Left lung (tissue), 10 donors: Measurements from ENCODE around the gene CORT. TPM values are rescaled to one million over a fixed set of nuclear protein-coding genes. Genes with fewer than 3 reads are reported as not detected.
"Not testable (repeated sequence)": the region's sequence is repeated elsewhere in the genome, so short reads cannot be mapped to it uniquely, and the experiment has no call there.

Source experiments
- ATAC-seq: fragments of 200-7000 bp; cut with Tn5 transposase; one replicate; pipeline ENCODE4 v1.9.1; 2020; ENCODE audit warnings: moderate library complexity
- DNase-seq, 4 donors: peaks; one replicate each; pipeline ENCODE4 v3.0.0-alpha.2; 2013 to 2020
- H3K27ac ChIP-seq, 2 donors: fragments of 200-600 bp; sonication (generic) in 1 of 2; one replicate each; pipeline versions ENCODE4 v1.5.0 to v1.8.0; 2020 to 2021
- H3K27me3 ChIP-seq, 2 donors: fragments of 200-600 bp; sonication (generic) in 1 of 2; one replicate each; pipeline versions ENCODE4 v1.5.0 to v1.8.0; 2020 to 2021
- H3K36me3 ChIP-seq, 2 donors: fragments of 200-600 bp; sonication (generic) in 1 of 2; one replicate each; pipeline versions ENCODE4 v1.5.0 to v1.8.0; 2020 to 2021
- H3K4me1 ChIP-seq, 2 donors: fragments of 200-600 bp; one replicate each; pipeline ENCODE4 v1.8.0; 2021
- H3K4me3 ChIP-seq, 2 donors: fragments of 200-600 bp; sonication (generic) in 1 of 2; one replicate each; pipeline versions ENCODE4 v1.5.0 to v1.8.0; 2020 to 2021; ENCODE audit warnings: mild to moderate bottlenecking in 1 of 2
- H3K9me3 ChIP-seq, 2 donors: fragments of 200-600 bp; sonication (generic) in 1 of 2; one replicate each; pipeline versions ENCODE4 v1.5.0 to v1.8.0; 2020 to 2021
- CTCF ChIP-seq, 2 donors: fragments of 200-600 bp; sonication (generic) in 1 of 2; IDR thresholded peaks; one replicate each; pipeline versions ENCODE4 v1.5.0 to v1.8.0; 2021; ENCODE audit warnings: antibody characterized with exemption in 2 of 2
- intact Hi-C, 2 donors: fragments of 100-400 bp; cut with DNase I; formaldehyde crosslinking; loops; one replicate each; pipeline versions ENCODE4 v1.11.2 to v1.14.2; 2022
- polyA plus RNA-seq, 6 donors: library from polyadenylated mRNA; unstranded; fragments of 120-200 nt; gene quantifications; one replicate each; pipeline ENCODE4 v1.2.1, GENCODE V29; 2013; ENCODE audit not compliant: insufficient read length in 6 of 6
- total RNA-seq, 2 donors: library from RNA; stranded (reverse); fragmentation: NEBNext Ultra II Directional; extraction: Animal tissue kit (Norgen Biotek cat#: 25700); gene quantifications; one replicate each; pipeline ENCODE4 v1.2.1, GENCODE V29; 2021
- donor health status: DM: no; HTN: yes; CAD: no.
- donor health status: DM: no; HTN: no; CAD: no.

CORT gene
- total and polyA plus RNA-seq, 8 donors = 0.37 to 1.9 (median 1.6) TPM

- H3K27me3 ChIP-seq = no peaks in the 10 kb centered on the region
- no peaks in the 10 kb centered on the region for H3K9me3 ChIP-seq
- no peak for TF ChIP-seq CTCF (IDR thresholded peaks at IDR 0.05)
- intact Hi-C loops = no loop called here
- peaks cover 0 to 41% of the 10 kb centered on the region in 2 donors for H3K4me1 ChIP-seq
- peak overlapping the region; percentile 91 to 92 for H3K4me3 ChIP-seq
- peak overlapping the region; percentile 60 to 63 for H3K27ac ChIP-seq
- peaks cover 0 to 28% of the 10 kb centered on the region in 2 donors for H3K36me3 ChIP-seq
- ATAC-seq (no peak), DNase-seq (no peak)
Measured at GRCh38 chr1:10471411-10472219, 21.8 kb downstream of the CORT start.

- peaks cover 0 to 19% of the 10 kb centered on the region in 2 donors for H3K36me3 ChIP-seq
- H3K27ac ChIP-seq = peak within 1 kb of the TSS; percentile 60 to 63
- no peaks in the 10 kb centered on the region for H3K9me3 ChIP-seq
- no peak for TF ChIP-seq CTCF (IDR thresholded peaks at IDR 0.05)
- ATAC-seq = peak; percentile 92
- peak within 1 kb of the TSS; percentile 91 to 92 for H3K4me3 ChIP-seq
- intact Hi-C loops = no loop called here
- no peaks in the 10 kb centered on the region for H3K27me3 ChIP-seq
- peaks cover 0 to 45% of the 10 kb centered on the region in 2 donors for H3K4me1 ChIP-seq
- DNase-seq = peak; percentile 94 to 96 (median 95)
Measured at GRCh38 chr1:10472220-10473144, 22.7 kb downstream of the CORT start, which contains the start of gene DFFA. TSS of gene DFFA (minus strand) at chr1:10472529. CDS start at chr1:10472458, 71 bp downstream.

GRCh38 chr1:10473145-10473765 is 23.4 kb downstream of the CORT start:
- Histone ChIP-seq H3K36me3 (peaks cover 0 to 12% of the 10 kb centered on the region in 2 donors), H3K27me3 (no peaks in the 10 kb centered on the region), H3K4me3 (peak overlapping the region in 1 of 2 donors; percentile 91), H3K9me3 (no peaks in the 10 kb centered on the region), H3K27ac (peak overlapping the region in 1 of 2 donors; percentile 63), H3K4me1 (peaks cover 0 to 50% of the 10 kb centered on the region in 2 donors)
- intact Hi-C loops = no loop called here
- TF ChIP-seq CTCF (IDR thresholded peaks at IDR 0.05) = no peak
- DNase-seq (no peak), ATAC-seq (no peak)

GRCh38 chr1:10474309-10474612 is 24.4 kb downstream of the CORT start:
- intact Hi-C loops, ATAC-seq, DNase-seq, H3K27me3 ChIP-seq, H3K36me3 ChIP-seq, H3K9me3 ChIP-seq: not testable (repeated sequence)
- peaks cover 0 to 50% of the 10 kb centered on the region in 2 donors for H3K4me1 ChIP-seq
- H3K27ac ChIP-seq = peak overlapping the region in 1 of 2 donors; percentile 75
- peak overlapping the region; percentile 91 to 94 for H3K4me3 ChIP-seq

- DNase-seq (peak; percentile 76 to 94 (median 88)), ATAC-seq (peak; percentile 92)
- Histone ChIP-seq H3K4me3 (peak within 1 kb of the TSS; percentile 91 to 94), H3K9me3 (no peaks in the 10 kb centered on the region), H3K27me3 (no peaks in the 10 kb centered on the region), H3K4me1 (peaks cover 0 to 50% of the 10 kb centered on the region in 2 donors), H3K36me3 (no peaks in the 10 kb centered on the region), H3K27ac (peak within 1 kb of the TSS; percentile 72 to 75)
- intact Hi-C loops = no loop called here
- TF ChIP-seq CTCF (IDR thresholded peaks at IDR 0.05) = no peak
Measured at GRCh38 chr1:10474613-10475507, 25.0 kb downstream of the CORT start, which contains the start of gene PEX14. TSS of gene PEX14 (plus strand) at chr1:10474950. CDS start at chr1:10474967, 17 bp downstream.
